GM13976 (cell line): Measurements from ENCODE around the gene MRPL14.

Experiments used
- DNase-seq: peaks from one replicate; pipeline ENCODE4 v3.0.0; 2012; ENCODE audit warnings: low spot score
- in situ Hi-C: fragments of 300-500 bp; cut with MboI; formaldehyde crosslinking; loops from one replicate; pipeline ENCODE4 v1.12.0; 2022; ENCODE audit warnings: low sequenced_read_pairs, mixed read lengths, inconsistent platforms; ENCODE audit not compliant: unreplicated experiment
- TF ChIP-seq, protein P1 (sequence below): IDR thresholded peaks from 2 replicates; pipeline ENCODE4 v1.5.1; 2012; ENCODE audit warnings: borderline replicate concordance, mild to moderate bottlenecking; ENCODE audit not compliant: insufficient read depth; ENCODE audit errors: extremely low read depth, missing control alignments, control extremely low read depth

Gene MRPL14

DNA sequence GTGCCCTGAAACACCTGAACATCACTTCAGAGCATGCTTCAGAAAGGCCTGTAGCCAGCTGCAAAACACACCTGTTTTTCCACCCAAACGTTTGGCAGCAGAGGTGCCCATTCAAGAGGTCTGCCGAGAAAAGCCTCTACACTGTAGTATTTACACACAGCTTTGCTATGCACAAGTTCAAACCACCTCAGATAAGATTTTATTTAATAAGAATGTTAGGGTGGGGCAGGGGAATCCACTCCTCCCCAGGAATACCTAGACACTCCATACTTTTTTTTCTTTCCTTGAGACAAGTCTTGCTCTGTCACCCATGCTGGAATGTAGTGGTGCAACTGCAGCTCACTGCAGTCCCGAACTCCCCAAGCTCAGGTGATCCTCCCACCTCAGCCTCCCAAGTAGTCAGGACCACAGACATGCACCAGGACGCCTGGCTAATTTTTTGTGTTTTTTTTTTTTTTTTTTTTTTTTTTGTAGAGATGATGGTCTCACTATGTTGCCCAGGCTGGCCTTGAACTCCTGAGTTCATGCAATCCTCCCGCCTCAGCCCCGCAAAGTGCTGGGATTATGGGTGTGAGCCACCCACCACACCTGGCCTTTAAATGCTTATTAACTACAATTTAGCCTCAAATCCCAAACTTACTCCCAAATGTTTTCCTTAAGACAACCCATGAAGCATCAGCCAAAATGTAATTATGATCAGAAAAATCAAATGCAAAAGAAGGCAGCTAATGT lies 9.7 kb downstream of the MRPL14 start:
- no peak for DNase-seq
- in situ Hi-C loops: no loop called here
- TF ChIP-seq, protein P1, sequence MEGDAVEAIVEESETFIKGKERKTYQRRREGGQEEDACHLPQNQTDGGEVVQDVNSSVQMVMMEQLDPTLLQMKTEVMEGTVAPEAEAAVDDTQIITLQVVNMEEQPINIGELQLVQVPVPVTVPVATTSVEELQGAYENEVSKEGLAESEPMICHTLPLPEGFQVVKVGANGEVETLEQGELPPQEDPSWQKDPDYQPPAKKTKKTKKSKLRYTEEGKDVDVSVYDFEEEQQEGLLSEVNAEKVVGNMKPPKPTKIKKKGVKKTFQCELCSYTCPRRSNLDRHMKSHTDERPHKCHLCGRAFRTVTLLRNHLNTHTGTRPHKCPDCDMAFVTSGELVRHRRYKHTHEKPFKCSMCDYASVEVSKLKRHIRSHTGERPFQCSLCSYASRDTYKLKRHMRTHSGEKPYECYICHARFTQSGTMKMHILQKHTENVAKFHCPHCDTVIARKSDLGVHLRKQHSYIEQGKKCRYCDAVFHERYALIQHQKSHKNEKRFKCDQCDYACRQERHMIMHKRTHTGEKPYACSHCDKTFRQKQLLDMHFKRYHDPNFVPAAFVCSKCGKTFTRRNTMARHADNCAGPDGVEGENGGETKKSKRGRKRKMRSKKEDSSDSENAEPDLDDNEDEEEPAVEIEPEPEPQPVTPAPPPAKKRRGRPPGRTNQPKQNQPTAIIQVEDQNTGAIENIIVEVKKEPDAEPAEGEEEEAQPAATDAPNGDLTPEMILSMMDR: no peak

DNA sequence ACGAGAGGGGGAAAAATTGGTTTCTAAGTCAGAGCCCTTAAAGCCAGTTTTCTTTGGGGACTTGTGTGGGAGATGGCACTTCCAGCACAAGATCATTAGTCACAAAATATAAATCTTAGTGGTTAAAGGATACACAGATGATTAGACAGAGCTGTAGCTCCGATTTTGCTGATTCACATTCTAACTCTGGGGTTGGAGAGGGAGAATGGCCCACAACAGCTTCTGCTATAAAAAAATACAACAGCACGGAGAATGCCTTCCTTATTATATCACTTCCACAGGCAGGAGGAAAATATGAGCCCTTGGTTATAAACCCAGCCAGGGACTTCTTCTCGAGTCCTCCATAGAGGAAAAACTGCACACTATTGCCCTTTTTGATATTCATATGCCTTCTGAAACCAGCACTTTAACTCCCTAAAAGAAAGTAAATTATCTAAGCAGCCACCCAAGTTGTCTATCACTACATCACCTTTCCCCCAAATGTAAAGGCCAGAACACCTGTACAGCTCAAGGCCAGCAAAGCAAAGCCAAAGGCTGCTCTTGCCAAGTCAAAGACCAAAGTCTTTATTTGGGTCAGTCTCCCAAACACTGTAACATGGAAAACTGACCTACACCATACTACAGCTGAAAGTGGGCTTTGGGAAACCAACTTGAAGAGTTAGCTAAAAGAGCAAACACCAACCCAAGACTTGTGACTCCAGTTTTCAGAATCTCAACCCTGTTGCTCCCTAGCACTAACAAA lies 10.4 kb downstream of the MRPL14 start:
- DNase-seq: no peak
- in situ Hi-C loops: no loop called here
- TF ChIP-seq, protein P1: no peak

DNA sequence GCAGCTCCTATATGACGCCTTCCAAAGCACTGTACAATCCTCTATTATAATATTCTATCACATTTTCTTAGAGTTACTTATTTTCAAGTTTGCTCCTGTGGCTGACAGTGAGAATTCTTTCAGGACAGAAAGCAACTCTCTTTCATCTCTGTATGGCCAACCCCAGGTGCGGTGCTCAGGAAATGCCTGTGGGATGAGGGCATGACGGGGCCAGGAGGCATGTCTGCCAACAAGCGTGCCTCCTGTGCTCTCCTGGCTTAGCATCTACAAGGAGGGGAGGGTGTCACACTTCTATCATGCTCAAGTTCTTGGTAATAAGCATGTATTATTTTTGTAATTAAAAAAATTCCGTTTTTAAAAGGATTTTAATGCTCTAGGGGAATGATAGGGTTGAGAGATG lies 11.4 kb downstream of the MRPL14 start:
- no peak for DNase-seq
- TF ChIP-seq, protein P1: no peak
- in situ Hi-C loops: no loop called here

DNA sequence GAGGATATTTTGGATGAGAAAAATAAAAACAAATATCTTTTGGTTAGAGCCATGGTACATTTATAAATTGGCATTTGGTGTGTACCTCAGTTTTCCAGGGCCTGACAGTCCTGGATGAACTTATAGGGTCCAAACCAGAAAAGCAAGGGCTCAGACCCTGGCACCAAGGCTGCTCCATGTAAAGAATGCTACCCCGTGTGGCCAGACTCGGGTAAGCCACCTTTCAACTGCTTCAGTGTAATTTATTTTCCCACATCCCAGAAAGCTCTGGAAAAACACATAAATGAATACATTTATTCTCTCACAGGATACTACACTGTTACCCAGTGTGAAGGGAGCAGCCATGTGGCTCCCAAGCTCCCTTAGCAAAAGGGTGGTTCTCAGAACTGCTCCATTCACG lies 13.8 kb downstream of the MRPL14 start:
- in situ Hi-C loops: no loop called here
- TF ChIP-seq, protein P1: no peak
- DNase-seq: no peak

DNA sequence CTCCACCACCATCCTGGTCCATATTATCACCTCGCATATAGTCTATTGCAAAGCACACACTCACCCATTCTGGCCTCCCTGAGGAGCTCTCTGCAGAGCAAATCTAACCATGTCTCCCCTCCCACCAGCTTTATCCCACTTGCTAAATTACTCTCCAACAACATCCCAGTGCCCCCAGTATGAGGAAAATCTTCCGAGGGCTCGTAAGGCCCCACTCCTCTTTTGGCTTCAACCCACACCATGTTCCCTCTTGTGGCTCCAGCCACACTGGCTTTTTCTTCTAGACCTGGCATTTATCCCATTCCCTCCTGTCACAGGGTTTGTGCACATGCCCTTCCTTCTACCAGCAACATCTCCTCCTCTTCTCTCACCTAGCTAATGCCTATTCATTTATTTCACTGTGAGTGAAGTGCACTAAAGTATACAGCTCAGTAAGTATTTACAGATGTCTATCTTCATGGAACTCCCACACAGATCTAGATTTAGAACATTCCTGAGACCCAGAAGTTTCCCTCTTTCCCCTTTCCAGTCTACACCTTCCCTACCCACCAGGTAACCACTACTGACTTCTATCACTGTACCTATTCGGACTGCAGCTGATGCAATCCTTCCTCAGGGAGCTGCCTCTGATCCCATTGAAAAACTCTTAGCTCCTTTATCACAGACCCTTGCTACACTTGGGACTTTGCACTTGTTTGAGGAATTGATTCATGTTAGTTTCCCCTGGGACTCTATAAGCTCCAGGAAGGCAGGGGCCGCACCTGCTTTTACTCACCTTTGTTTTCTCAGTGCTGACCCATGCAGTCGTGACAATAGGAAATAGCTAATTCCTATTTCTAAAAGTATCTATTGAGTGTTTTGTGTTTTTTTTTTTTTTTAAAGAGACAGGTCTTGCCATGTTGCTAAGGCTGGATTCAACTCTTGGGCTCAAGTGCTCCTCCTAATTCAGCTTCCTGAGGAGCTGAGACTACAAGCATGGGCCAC lies 15.5 kb downstream of the MRPL14 start:
- DNase-seq: no peak
- in situ Hi-C loops: no loop called here
- TF ChIP-seq, protein P1: no peak

DNA sequence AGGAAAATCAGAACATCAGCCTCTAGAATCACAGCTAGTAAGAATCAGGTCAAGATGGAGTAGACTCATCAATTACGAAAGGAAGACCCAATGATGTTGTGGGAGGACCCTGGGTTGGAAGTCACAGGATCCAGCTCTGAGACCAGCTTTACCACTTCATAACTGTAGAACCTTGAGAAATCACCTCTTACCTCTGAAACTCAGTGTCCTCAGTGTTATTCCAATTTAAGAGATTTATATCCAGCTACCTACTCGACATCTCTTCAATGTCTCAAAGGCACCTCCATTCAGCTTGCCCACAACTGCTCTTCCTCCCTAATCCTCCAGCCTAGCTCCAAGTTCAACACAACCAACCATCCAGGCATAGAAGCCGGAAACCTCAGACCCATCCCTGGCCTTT lies 16.3 kb downstream of the MRPL14 start:
- no peak for DNase-seq
- in situ Hi-C loops: no loop called here
- TF ChIP-seq, protein P1: no peak
